ENCODE data around the gene CCDC92B.

CCDC92B gene

GRCh38 chr17:2718150-2718938 lies 31.1 kb downstream of the CCDC92B start:
- DNase-seq: no peak

GRCh38 chr17:2716649-2717048 lies 32.8 kb downstream of the CCDC92B start:
- DNase-seq: no peak

GRCh38 chr17:2713881-2714280 lies 35.6 kb downstream of the CCDC92B start:
- DNase-seq: no peak

GRCh38 chr17:2712300-2713043 lies 37.0 kb downstream of the CCDC92B start:
- DNase-seq: no peak

- peak; percentile 83 for DNase-seq
These were observed 37.7 kb downstream of the CCDC92B start, which contains the start of gene CLUH for GRCh38 chr17:2711608-2712299. Gene CLUH (minus strand): TSS chr17:2711764. CDS start chr17:2711661, 103 bp downstream.

- peak; percentile 16 for DNase-seq
These were observed 38.4 kb downstream of the CCDC92B start for GRCh38 chr17:2710803-2711607.

GRCh38 chr17:2710071-2710802 lies 39.2 kb downstream of the CCDC92B start:
- DNase-seq: no peak

- no peak for DNase-seq
These were observed 40.2 kb downstream of the CCDC92B start for GRCh38 chr17:2709183-2709661.

- no peak for DNase-seq
These were observed 40.8 kb downstream of the CCDC92B start for GRCh38 chr17:2708585-2709182.

GRCh38 chr17:2707721-2708584 lies 41.5 kb downstream of the CCDC92B start:
- no peak for DNase-seq

- DNase-seq: no peak
These were observed 42.4 kb downstream of the CCDC92B start for GRCh38 chr17:2706911-2707510.

- no peak for DNase-seq
These were observed 43.3 kb downstream of the CCDC92B start for GRCh38 chr17:2705888-2706795.

- DNase-seq: no peak
These were observed 44.2 kb downstream of the CCDC92B start for GRCh38 chr17:2705263-2705662.

- DNase-seq: no peak
These were observed 44.6 kb downstream of the CCDC92B start for GRCh38 chr17:2704890-2705248.

- no peak for DNase-seq
These were observed 45.2 kb downstream of the CCDC92B start for GRCh38 chr17:2704031-2704889.

GRCh38 chr17:2703606-2704005 lies 45.8 kb downstream of the CCDC92B start:
- no peak for DNase-seq

- DNase-seq: no peak
These were observed 46.3 kb downstream of the CCDC92B start for GRCh38 chr17:2703181-2703580.

Data from NCI-H2171 treated with DMSO at 0.1 percent for 48 hours (cell line).